Measurements from ENCODE around the gene MYO1G.
"Not testable (repeated sequence)": the region's sequence is repeated elsewhere in the genome, so short reads cannot be mapped to it uniquely, and the experiment has no call there.

Gene MYO1G

GRCh38 chr7:44999245-45000092 lies 20.7 kb upstream of the MYO1G start:
- peak; percentile 99 for DNase-seq (ENCODE audit: low read depth)

DNA sequence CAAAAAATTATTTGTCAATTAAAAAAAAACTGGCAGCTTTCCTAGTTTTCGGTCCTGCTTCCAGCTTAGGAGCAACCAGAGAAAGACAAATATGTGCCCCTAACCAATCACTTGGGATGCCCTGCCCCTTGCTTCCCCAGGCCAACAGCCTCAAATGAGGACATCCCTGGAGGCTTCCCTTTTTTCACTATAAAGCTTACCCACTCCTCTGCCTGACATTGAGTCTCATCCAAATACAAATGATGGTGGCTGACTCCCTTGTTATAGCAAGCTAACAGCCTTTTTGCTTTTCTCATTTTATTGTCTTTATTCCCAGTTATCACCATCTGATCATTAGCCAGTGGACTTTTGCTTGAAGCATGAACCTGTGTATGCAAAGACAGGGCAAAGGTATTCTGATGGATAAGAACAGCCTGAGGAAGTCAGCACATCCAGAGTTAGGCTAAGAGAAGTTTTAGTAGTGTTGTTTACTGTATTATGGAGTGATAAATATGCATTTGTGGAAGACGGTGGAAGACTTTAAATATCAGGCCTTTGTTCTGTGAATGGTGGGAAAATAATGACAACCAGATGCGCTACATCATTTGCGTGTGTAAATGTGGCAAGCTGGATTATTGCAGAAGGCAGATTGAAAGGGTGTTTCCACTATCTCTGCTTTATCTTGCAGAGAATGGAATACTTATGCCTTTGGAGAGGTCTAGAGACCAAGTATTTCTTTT lies 19.5 kb upstream of the MYO1G start:
- DNase-seq (ENCODE audit: low read depth) = no peak

DNA sequence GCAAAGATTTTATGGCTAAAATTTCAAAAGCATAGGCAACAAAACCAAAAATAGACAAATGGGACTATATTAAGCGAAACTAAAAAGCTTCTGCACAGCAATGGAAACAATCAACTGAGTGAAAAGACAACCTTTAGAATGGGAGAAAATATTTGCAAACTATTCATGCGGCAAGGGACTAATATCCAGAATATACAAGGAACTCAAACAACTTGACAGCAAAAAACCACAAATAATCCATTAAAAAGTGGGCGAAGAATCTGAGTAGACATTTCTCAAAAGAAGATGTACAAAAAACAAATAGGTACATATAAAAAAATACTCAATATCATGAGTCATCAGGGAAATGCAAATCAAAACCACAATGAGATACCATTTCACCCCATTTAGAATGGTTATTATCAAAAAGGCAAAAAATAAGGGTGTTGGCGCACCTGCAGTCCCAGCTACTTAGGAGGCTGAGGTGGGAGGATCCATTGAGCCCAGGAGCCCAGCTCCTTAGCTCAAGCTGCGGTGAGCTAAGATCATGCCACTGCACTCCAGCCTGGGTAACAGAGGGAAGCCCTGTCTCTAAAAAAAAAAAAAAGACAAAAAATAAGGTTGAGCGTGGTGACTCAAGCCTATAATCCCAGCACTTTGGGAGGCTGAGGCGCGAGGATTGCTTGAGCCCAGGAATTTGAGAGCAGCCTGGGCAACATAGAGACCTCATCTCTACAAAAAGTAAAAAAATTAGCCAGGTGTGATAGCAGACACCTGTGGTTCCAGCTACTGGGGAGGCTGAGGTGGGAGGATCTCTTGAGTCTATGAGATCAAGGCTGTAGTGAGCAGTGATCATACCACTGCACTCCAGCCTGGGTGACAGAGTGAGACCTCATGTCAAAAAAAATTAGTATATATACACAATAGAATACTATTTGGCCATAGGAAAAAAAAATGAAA lies 17.0 kb upstream of the MYO1G start:
- no peak for DNase-seq (ENCODE audit: low read depth)

DNA sequence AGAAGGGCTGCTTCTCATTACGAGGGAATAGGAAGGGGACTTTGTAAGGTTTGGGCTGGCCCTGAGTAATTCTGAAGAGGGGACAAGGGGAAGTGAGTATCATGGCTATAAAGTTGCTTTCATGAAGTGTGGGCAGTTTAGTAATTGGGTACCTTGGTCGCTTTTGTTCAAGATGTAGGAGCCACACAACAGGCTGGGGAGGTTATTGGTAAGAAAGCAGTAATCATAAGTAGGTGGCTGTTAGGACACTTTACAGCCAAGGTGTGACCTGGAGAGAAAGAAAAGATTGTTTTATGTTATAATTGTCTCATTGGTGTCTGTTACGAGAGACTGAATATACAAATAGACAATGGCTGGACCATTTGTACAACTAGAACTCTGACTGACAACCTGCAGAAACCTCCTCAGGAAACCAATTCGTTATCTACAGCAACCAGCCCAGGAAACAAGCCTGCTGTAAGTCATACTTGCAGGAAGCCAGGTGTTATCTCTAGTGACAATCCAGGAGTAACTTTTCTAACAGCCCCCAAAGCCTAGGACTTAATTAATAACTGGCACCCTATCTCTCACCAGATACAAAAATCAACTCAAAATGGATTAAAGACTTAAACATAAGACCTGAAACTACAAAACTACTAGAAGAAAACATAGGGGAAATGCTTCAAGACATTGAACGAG lies 16.2 kb upstream of the MYO1G start:
- no peak for DNase-seq (ENCODE audit: low read depth)

GRCh38 chr7:44992004-44992795 lies 13.4 kb upstream of the MYO1G start:
- not testable (repeated sequence) for DNase-seq (ENCODE audit: low read depth)

GRCh38 chr7:44990109-44991023 lies 11.6 kb upstream of the MYO1G start:
- DNase-seq (ENCODE audit: low read depth) = no peak

DNA sequence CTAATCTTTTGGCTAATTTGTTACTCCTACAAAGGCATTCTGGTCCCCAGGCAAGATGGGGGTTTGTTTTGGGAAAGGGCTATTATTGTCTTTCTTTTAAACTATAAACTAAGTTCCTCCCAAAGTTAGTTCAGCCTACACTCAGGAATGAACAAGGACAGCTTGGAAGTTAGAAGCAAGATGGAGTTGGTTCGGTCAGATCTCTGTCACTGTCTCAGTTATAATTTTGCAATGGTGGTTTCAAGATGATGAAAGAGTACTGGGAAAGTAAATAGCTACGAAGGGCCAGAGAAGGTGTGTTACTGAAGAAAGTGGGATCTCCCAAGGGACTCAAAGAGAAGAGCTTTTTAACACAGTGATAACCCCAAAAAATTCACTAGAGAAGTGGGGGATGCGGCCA lies 10.3 kb upstream of the MYO1G start:
- no peak for DNase-seq (ENCODE audit: low read depth)

DNA sequence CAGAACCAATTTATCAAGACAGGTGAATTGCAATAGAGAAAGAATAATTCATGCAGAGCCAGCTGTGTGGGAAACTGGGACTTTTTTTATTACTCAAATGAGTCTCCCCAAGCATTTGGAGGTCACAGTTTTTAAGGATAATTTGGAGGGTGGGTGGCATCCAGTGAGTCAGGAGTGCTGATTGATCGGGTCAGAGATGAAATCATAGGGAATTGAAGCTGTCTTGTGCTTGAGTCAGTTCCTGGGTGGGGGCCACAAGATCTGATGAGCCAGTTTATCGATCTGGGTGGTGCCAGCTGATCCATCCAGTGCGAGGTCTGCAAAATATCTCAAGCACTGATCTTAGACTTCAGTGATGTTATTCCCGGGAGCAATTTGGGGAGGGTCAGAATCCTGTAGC lies 9.9 kb upstream of the MYO1G start:
- no peak for DNase-seq (ENCODE audit: low read depth)

GRCh38 chr7:44987996-44988395 lies 9.2 kb upstream of the MYO1G start:
- DNase-seq (ENCODE audit: low read depth) = no peak

GRCh38 chr7:44987457-44987856 lies 8.6 kb upstream of the MYO1G start:
- no peak for DNase-seq (ENCODE audit: low read depth)

GRCh38 chr7:44986218-44987053 lies 7.6 kb upstream of the MYO1G start:
- DNase-seq (ENCODE audit: low read depth) = peak; percentile 96

DNA sequence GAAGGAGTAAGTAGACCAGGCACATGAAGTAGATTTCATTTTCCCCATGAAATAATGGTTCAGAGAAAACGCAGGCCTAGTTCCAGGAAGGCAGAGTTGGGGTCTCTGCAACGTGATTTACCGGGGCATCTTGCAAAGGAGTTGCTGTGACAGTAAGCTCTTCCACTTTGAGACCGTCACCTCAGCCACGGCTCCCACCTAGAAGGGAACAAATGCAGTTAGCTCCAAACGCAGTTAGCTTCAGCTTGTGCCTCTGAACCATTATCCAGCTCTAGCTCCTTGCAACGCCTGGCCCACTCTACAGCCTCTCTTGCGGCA lies 7.0 kb upstream of the MYO1G start:
- no peak for DNase-seq (ENCODE audit: low read depth)

DNA sequence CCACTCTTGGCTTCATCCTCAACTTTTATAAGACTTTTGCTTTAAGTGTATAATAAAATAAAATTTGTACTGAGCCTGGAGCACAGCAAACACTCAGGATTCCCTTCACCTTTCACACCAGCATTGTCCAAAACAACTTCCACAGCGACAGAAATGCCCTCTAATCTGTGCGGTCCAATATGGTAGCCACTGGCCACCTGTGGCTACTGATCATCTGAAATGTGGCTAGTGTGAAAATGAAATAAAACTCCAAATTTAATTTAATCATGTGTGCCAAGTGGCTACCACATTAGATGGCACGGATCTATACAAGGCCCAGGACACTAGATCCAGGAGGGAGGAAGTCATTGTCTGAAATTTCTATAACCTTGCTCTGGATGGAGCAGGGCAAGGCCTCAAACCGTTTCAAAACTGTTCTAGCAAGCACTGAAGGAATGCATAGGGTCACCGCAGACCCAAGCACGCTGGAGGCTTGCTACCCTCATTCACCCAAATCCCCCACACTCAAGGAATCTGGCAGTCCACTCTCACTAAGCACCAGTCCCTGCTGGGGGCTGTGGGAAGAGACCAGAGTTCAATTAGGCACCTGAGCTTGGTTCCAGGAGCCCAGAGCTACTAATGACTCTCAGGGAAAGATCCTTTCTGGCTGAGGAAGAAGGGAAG lies 6.3 kb upstream of the MYO1G start:
- DNase-seq (ENCODE audit: low read depth) = no peak

DNA sequence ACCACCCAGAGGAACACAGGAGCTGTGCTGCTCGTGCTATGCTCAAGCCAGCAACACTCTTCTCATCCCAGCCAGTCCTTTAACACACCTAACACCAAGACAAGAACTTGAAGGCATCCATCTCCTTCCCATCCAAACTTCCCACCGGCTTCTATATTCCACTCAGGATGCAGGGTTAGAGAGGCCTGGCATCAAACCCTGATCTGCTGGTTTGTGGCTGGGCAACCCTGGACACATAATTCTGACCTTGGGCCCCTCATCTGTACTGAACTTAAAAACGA lies 5.6 kb upstream of the MYO1G start:
- no peak for DNase-seq (ENCODE audit: low read depth)

- no peak for DNase-seq (ENCODE audit: low read depth)
Observed at GRCh38 chr7:44983742-44984477, 5.1 kb upstream of the MYO1G start.

- DNase-seq (ENCODE audit: low read depth) = no peak
Observed at GRCh38 chr7:44982970-44983369, 4.2 kb upstream of the MYO1G start.

DNA sequence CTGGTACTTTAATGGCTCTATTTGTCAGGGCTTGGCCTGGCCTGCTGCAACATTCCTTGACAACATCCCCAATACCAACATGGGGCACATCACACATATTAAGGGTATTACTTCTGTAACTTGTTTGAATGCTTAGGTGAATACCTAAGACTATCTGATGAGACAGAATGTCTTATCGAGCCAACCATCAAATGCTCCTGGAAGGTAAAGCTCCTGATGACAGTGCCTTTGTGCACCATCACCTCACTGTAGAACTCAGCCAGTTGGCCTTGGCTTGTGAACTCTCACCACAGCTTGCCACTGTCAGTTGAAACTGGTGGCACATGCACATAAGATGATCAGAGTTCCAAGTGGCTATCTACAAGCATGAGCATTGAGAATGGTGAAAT lies 3.7 kb upstream of the MYO1G start:
- DNase-seq (ENCODE audit: low read depth) = no peak

DNA sequence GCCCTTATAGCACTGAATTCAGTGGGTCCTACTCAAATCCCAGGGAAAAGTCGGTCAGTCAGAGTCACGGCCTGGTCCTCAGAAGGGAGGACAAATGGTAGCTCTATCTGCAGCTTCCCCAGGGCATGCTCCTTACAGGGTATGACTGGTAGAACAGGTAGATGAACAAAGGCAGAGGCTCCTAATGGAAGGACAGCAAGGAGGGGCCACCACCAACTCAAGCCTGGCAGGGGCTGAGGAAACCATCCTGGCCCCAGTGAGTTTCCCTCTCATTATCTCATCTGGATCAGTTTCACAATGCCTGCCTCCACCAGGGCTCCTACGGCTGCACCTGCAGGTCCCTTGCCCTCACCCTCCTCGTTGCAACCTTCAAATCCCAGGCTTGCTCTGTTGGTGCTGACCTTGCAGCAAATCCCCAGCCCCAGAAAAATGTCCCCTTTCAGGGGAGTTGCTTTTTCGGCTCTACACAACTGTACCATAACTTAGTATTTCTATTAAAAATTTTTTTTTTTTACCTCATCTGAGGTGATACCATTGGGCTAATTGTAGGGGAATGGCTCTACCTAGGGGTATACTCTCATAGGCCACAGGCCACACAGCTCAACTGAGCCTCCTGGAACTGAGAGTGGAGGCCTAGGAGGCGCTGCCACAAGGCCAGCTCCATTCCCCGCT lies 2.4 kb upstream of the MYO1G start:
- no peak for DNase-seq (ENCODE audit: low read depth)

Measured in HS-5 (cell line).